Lower leg skin (tissue), 4 donors: ENCODE results near the gene LRRC17. TPM values are rescaled to one million over a fixed set of nuclear protein-coding genes. Genes with fewer than 3 reads are reported as not detected.

Experiments
- DNase-seq, 2 donors: peaks; one replicate each; pipeline ENCODE4 v3.0.0-alpha.2; 2019; ENCODE audit warnings: low spot score in 2 of 2
- H3K4me3 ChIP-seq: fragments of 200-600 bp; sonication (generic); 2 replicates; pipeline ENCODE4 v1.5.1; 2017; ENCODE audit warnings: mild to moderate bottlenecking, low read depth; ENCODE audit not compliant: poor library complexity, severe bottlenecking
- CTCF ChIP-seq, 3 donors: fragments of 450-650 bp; IDR thresholded peaks; one replicate each; pipeline ENCODE4 v1.5.1; 2016; ENCODE audit warnings: antibody characterized with exemption in 3 of 3, mild to moderate bottlenecking in 3 of 3, moderate library complexity in 2 of 3
- POLR2A ChIP-seq, 2 donors: fragments of 450-650 bp; IDR thresholded peaks; one replicate each; pipeline ENCODE4 v1.6.1; 2016 to 2017; ENCODE audit warnings: antibody characterized with exemption in 2 of 2, mild to moderate bottlenecking in 1 of 2, moderate library complexity in 1 of 2
- WGBS, 2 donors: methylation state at CpG; one replicate each; pipeline ENCODE4 v1.1.5; 2018; 5-methylcytosine and 5-hydroxymethylcytosine counted together
- intact Hi-C: fragments of 100-400 bp; cut with DNase I; formaldehyde crosslinking; loops from one replicate; pipeline ENCODE4 v1.15.0; 2023; ENCODE audit warnings: low total_unique reads
- total RNA-seq, 4 donors: library from RNA; depleted of rRNA; stranded (reverse); fragments of >200 nt; gene quantifications; one replicate each; pipeline ENCODE4 v1.1.0, GENCODE V29; 2016

Gene LRRC17
- total RNA-seq, 4 donors from 2014 or later = 1.1 to 4.4 (median 3.2) TPM

- 55 to 72% methylated on average over 1 of the region's 1 CpG for WGBS, 2 donors
- intact Hi-C loops = no loop called here
Measured at GRCh38 chr7:102892631-102893278, 20.0 kb upstream of the LRRC17 start.

GRCh38 chr7:102895602-102896001 lies 17.2 kb upstream of the LRRC17 start:
- intact Hi-C loops = no loop called here
- DNase-seq = no peak
- H3K4me3 ChIP-seq = no peak overlapping the region
- 30 to 41% methylated on average over 3 of the region's 3 CpGs for WGBS, 2 donors
- no peak for TF ChIP-seq CTCF (IDR thresholded peaks at IDR 0.05)
- TF ChIP-seq POLR2A (IDR thresholded peaks at IDR 0.05) = no peak

More at GRCh38 chr7:102892631-102893278, 20.0 kb upstream of the LRRC17 start:
- no peak overlapping the region for H3K4me3 ChIP-seq
- TF ChIP-seq CTCF (IDR thresholded peaks at IDR 0.05) (no peak), POLR2A (IDR thresholded peaks at IDR 0.05) (no peak)
- no peak for DNase-seq

- DNase-seq = no peak
- no peak overlapping the region for H3K4me3 ChIP-seq
- intact Hi-C loops = no loop called here
- no peak for TF ChIP-seq POLR2A (IDR thresholded peaks at IDR 0.05)
- TF ChIP-seq CTCF (IDR thresholded peaks at IDR 0.05) = no peak
Measured at GRCh38 chr7:102896585-102896984, 16.2 kb upstream of the LRRC17 start.

- intact Hi-C loops = no loop called here
- no peak overlapping the region for H3K4me3 ChIP-seq
- TF ChIP-seq POLR2A (IDR thresholded peaks at IDR 0.05) (no peak), CTCF (IDR thresholded peaks at IDR 0.05) (no peak)
- 33 to 48% methylated on average over 2 of the region's 2 CpGs for WGBS, 2 donors
- DNase-seq = no peak
Measured at GRCh38 chr7:102897211-102897631, 15.6 kb upstream of the LRRC17 start.

- H3K4me3 ChIP-seq = no peak overlapping the region
- no peak for DNase-seq
- intact Hi-C loops = no loop called here
- TF ChIP-seq CTCF (IDR thresholded peaks at IDR 0.05) (no peak), POLR2A (IDR thresholded peaks at IDR 0.05) (no peak)
- 78 to 83% methylated on average over 5 of the region's 5 CpGs for WGBS, 2 donors
Measured at GRCh38 chr7:102897856-102898531, 14.8 kb upstream of the LRRC17 start.
